Measurements from ENCODE around the gene TRIM39. TPM values are rescaled to one million over a fixed set of nuclear protein-coding genes. Genes with fewer than 3 reads are reported as not detected.

TRIM39 gene
- total RNA-seq, 1 donor from 2014 or later: 14.2 TPM

Other genes with a start within 250 kb of the TRIM39 start
- gene TRIM31, start 213.8 kb upstream of the TRIM39 start, total RNA-seq: not detected in 2 replicates
- gene TRIM40, start 190.8 kb upstream of the TRIM39 start, total RNA-seq: not detected in 2 replicates
- gene TRIM10, start 165.7 kb upstream of the TRIM39 start, total RNA-seq: 0.05 and 0.08 TPM in 2 replicates
- 0.39 and 0.59 TPM in 2 replicates for gene TRIM15, start 163.4 kb upstream of the TRIM39 start, total RNA-seq
- gene TRIM26, start 113.5 kb upstream of the TRIM39 start, total RNA-seq: 61.6 and 64.7 TPM in 2 replicates
- gene RPP21, start 18.2 kb downstream of the TRIM39 start, total RNA-seq: 54.2 and 62.8 TPM in 2 replicates
- 476 and 483 TPM in 2 replicates for gene HLA-E, start 162.6 kb downstream of the TRIM39 start, total RNA-seq
- 86.3 and 92.4 TPM in 2 replicates for gene GNL1, start 229.6 kb downstream of the TRIM39 start, total RNA-seq
- 41.6 and 42.1 TPM in 2 replicates for gene PRR3, start 230.4 kb downstream of the TRIM39 start, total RNA-seq
- 115 and 120 TPM in 2 replicates for gene ABCF1, start 244.5 kb downstream of the TRIM39 start, total RNA-seq